DMS153 treated with DMSO at 0.1 percent for 48 hours (cell line): ENCODE data around the gene C2orf49.
"Not testable (repeated sequence)": the region's sequence is repeated elsewhere in the genome, so short reads cannot be mapped to it uniquely, and the experiment has no call there.

Experiments
- DNase-seq: peaks from one replicate; lab custom pipeline; 2025; ENCODE audit not compliant: unreplicated experiment; lab: John Stamatoyannopoulos, UW

Gene C2orf49

GRCh38 chr2:105320651-105321215 is 16.6 kb upstream of the C2orf49 start:
- DNase-seq: no peak

GRCh38 chr2:105321875-105322646 is 15.3 kb upstream of the C2orf49 start:
- DNase-seq: no peak

GRCh38 chr2:105323111-105323510 is 14.2 kb upstream of the C2orf49 start:
- DNase-seq: no peak

GRCh38 chr2:105324101-105324500 is 13.2 kb upstream of the C2orf49 start:
- no peak for DNase-seq

- no peak for DNase-seq
Measured at GRCh38 chr2:105324732-105325131, 12.6 kb upstream of the C2orf49 start.

GRCh38 chr2:105325389-105325963 is 11.9 kb upstream of the C2orf49 start:
- DNase-seq: no peak

GRCh38 chr2:105327271-105327670 is 10.1 kb upstream of the C2orf49 start:
- DNase-seq: not testable (repeated sequence)

- no peak for DNase-seq
Measured at GRCh38 chr2:105327690-105328089, 9.7 kb upstream of the C2orf49 start.

GRCh38 chr2:105328281-105329196 is 8.8 kb upstream of the C2orf49 start:
- DNase-seq: no peak

- no peak for DNase-seq
Measured at GRCh38 chr2:105329197-105329554, 8.2 kb upstream of the C2orf49 start.

- no peak for DNase-seq
Measured at GRCh38 chr2:105329561-105330495, 7.5 kb upstream of the C2orf49 start, which contains the start of gene TGFBRAP1. Gene TGFBRAP1, minus strand, starts transcription at chr2:105329735. Its CDS starts 21,434 bp downstream, at chr2:105308301.

- no peak for DNase-seq
Measured at GRCh38 chr2:105330681-105331375, 6.5 kb upstream of the C2orf49 start.

GRCh38 chr2:105334211-105334610 is 3.1 kb upstream of the C2orf49 start:
- no peak for DNase-seq

- no peak for DNase-seq
Measured at GRCh38 chr2:105335469-105335868, 1.9 kb upstream of the C2orf49 start.

- DNase-seq: no peak
Measured at GRCh38 chr2:105336786-105337121, 586 bp upstream of the C2orf49 start.

GRCh38 chr2:105338020-105338385 is 663 bp downstream of the C2orf49 start:
- DNase-seq: no peak

- DNase-seq: no peak
Measured at GRCh38 chr2:105339414-105339813, 2.1 kb downstream of the C2orf49 start.

GRCh38 chr2:105344704-105345345 is 7.5 kb downstream of the C2orf49 start:
- DNase-seq: no peak

- DNase-seq: no peak
Measured at GRCh38 chr2:105357122-105357521, 19.8 kb downstream of the C2orf49 start.
